Gastrocnemius medialis (tissue), 4 donors: ENCODE data around the gene ABCC3.

ENCODE experiments used
- CTCF ChIP-seq, 5 experiments: fragments of 450-650 bp in 3 of 5; fragments of 200-600 bp in 2 of 5; sonication (generic) in 2 of 5; IDR thresholded peaks in 4 of 5; conservative IDR thresholded peaks in 1 of 5; 1 replicate in 4 of 5; 2 replicates in 1 of 5; pipeline ENCODE4 v1.5.1; 2016 to 2019; ENCODE audit warnings: antibody characterized with exemption in 5 of 5, mild to moderate bottlenecking in 3 of 5, moderate library complexity in 3 of 5
- POLR2A ChIP-seq, 2 donors: fragments of 450-650 bp; IDR thresholded peaks; one replicate each; pipeline ENCODE4 v1.6.1; 2017; ENCODE audit warnings: antibody characterized with exemption in 2 of 2, mild to moderate bottlenecking in 2 of 2, moderate library complexity in 2 of 2

GRCh38 chr17:50625032-50625871 is 9.4 kb upstream of the ABCC3 start:
- TF ChIP-seq CTCF (IDR thresholded peaks at IDR 0.05 in 4 of 5, conservative IDR thresholded peaks at IDR 0.05 in 1 of 5) (no peak), POLR2A (IDR thresholded peaks at IDR 0.05) (no peak)
